Neural cell (in vitro differentiated cells): ENCODE data around the gene BNIP3.

Source experiments
- EZH2 ChIP-seq: fragments of 200-600, 300-800 bp; shearing (Covaris generic), sonication (generic); IDR thresholded peaks from 2 replicates; pipeline ENCODE4 v1.6.1; 2014; ENCODE audit warnings: antibody characterized with exemption, low read length, borderline replicate concordance, mild to moderate bottlenecking; ENCODE audit not compliant: insufficient read depth, poor library complexity, severe bottlenecking
- RAD21 ChIP-seq: fragments of 450-650 bp; conservative IDR thresholded peaks from 2 replicates; pipeline ENCODE4 v1.6.1; 2014; ENCODE audit warnings: antibody characterized with exemption, mild to moderate bottlenecking, moderate library complexity
- REST ChIP-seq: IDR thresholded peaks from 2 replicates; pipeline ENCODE4 v1.6.1; 2012; ENCODE audit warnings: borderline replicate concordance
- TF ChIP-seq, protein P1 (sequence below): fragments of 450-650 bp; IDR thresholded peaks from 2 replicates; pipeline ENCODE4 v1.5.1; 2014; ENCODE audit warnings: antibody characterized with exemption, mild to moderate bottlenecking, moderate library complexity; ENCODE audit not compliant: poor library complexity, severe bottlenecking

- TF ChIP-seq, protein P1, sequence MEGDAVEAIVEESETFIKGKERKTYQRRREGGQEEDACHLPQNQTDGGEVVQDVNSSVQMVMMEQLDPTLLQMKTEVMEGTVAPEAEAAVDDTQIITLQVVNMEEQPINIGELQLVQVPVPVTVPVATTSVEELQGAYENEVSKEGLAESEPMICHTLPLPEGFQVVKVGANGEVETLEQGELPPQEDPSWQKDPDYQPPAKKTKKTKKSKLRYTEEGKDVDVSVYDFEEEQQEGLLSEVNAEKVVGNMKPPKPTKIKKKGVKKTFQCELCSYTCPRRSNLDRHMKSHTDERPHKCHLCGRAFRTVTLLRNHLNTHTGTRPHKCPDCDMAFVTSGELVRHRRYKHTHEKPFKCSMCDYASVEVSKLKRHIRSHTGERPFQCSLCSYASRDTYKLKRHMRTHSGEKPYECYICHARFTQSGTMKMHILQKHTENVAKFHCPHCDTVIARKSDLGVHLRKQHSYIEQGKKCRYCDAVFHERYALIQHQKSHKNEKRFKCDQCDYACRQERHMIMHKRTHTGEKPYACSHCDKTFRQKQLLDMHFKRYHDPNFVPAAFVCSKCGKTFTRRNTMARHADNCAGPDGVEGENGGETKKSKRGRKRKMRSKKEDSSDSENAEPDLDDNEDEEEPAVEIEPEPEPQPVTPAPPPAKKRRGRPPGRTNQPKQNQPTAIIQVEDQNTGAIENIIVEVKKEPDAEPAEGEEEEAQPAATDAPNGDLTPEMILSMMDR, result no peak
- TF ChIP-seq EZH2 (no peak), REST (no peak), RAD21 (no peak)
These were observed 21.1 kb downstream of the BNIP3 start for GRCh38 chr10:131960631-131961046.
